ENCODE results near the gene GPBP1.
"Not testable (repeated sequence)": the region's sequence is repeated elsewhere in the genome, so short reads cannot be mapped to it uniquely, and the experiment has no call there.

Gene GPBP1

DNA sequence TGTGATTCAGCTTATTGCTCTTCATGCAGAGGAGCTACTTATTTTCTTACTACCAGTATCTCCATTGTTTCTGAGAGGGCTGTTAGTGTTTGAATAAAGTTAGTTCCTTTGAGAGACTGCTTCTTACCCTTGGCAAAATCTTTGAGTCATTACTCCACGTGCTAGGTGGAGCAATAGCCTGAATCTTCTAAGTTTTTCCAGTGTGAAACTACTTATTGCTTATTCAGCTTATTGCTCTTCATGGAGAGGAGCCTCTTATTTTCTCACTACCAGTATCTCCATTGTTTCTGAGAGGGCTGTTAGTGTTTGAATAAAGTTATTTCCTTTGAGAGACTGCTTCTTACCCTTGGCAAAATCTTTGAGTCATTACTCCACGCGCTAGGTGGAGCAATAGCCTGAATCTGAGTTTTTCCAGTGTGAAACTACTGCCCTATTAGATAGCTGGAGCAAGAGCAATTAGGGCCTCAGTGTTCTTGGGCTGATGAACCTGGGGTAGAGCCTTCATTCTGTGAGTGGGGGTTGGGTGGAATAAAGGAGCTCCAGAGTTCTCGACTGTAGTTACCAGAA, 41.9 kb downstream of the GPBP1 start:
- DNase-seq: no peak

DNA sequence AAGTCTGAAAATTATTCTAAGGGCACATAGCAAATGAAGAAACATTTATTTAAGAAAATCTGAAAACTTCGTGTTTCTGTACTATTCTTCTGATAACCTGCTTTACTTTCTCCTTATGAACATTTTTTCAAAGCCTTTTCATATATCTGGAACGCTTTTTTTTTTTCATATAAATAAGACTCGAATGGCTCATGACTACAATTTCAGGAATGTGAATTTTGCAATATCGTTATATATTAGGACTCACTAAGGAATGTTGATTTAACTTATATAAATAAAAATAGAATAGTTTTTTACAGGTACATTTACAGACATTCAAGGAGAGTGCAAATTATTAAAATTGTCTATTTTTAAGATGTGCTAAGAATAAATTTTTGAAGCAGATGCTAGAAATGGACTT, 42.9 kb downstream of the GPBP1 start:
- DNase-seq: no peak

DNA sequence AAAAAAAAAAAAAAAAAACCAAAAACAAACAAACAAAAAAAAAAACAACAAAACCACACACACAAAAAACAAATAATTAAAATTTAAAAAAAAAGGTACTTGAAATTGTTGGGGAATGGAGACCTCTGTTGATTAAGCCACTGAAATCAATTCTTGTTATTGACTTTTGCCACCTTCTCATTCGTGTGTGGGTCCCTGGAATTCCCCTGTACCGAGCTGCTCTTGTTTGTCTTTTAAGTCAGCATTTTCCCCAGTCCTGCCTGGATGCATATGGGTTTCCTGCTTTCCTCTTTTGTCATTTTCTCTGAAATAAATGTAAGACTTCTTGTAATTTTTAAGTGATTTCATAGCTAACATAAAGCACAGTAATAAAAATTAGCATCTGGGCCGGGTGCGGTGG, 45.5 kb downstream of the GPBP1 start:
- DNase-seq: no peak

- DNase-seq: no peak
These were observed 47.2 kb downstream of the GPBP1 start for GRCh38 chr5:57221049-57221568.

- DNase-seq: no peak
These were observed 51.7 kb downstream of the GPBP1 start for GRCh38 chr5:57225553-57225952.

DNA sequence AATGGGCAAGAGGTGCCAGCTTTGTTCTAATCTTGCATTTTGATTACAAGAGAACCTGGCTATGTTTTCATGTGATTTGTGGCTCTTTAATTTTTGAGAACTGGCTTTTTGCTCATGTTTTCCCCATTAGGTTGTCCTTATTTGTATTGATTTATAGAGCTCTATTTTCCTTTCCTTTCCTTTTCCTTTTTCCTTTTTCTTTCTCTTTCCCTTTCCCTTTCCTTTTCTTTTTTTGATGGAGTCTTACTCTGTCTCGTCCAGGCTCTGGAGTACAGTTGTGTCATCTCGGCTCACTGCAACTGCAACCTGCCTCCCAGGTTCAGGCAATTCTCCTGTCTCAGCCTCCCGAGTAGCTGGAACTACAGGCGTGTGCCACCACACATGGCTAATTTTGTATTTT, 55.5 kb downstream of the GPBP1 start:
- DNase-seq: no peak

DNA sequence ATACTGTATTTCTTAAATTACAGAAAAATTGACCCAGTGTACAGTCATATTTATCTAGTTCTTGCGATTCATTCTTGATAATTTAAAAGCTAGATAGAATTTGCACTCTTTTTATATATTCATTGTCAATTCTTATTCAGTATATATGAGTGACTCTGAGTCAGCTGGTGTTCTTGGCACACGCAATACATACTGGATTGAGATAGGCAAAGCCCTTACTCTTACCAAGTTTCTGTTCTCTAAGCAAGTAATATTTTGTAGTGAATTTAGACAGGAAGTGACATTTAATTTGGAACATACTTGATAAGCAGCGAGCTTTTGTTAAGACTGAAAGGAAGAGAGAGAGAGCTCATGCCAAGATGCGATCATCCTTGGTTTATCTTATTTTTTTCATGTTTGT, 57.7 kb downstream of the GPBP1 start:
- DNase-seq: no peak

DNA sequence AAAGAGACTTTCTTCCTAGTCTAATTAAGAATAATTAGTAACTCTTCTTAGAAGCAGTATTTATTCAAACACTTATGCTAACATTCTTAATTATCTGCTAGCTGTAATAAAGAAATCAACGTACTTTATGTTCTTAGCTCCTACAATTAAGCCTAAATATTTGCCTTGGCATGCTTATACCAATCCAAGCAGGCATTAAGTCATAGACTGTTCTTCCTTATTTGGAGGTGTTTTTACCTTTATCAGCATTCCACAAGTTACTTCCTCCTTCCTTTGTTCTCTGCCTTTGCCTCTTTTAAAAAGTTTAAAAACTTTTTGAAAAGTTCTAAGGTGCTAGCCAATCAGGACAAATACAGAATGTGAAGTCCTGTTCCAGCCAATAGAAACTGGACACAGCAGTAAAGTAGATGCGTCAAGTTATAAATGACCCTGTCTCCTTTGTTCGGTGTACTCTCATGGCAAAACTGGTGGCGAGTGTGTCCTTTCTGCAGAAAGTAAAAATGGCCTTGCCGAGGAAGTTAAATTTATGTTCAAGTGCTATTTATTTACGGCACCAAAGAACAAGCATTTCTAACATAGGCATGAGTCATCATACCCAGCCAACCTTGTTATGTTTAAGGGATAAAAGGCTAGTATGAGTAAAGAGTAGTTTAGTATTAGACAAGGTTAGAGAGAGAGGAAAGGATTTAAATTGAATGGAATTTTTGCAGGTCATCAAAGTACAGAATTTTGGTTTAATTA, 58.6 kb downstream of the GPBP1 start:
- DNase-seq: no peak

GRCh38 chr5:57243286-57244137, 69.7 kb downstream of the GPBP1 start:
- no peak for DNase-seq

DNA sequence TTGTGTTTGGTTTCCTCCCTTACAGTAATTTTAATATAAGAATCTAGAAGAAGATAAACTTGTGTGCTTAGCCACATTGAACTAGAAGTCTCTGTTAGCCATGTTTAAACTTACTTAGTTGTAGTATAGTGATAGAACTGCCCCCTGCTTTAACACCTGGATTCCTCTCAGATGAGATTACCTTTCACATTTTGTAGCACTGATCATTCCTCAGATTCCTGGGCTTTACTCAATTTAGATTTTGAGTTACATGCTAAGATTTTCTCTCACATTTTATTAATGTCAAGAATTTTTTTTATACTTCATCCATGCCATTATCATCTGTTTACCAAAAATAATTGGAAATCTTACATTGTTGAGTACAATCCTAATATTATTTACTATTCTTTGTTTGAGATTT, 70.5 kb downstream of the GPBP1 start:
- DNase-seq: no peak

DNA sequence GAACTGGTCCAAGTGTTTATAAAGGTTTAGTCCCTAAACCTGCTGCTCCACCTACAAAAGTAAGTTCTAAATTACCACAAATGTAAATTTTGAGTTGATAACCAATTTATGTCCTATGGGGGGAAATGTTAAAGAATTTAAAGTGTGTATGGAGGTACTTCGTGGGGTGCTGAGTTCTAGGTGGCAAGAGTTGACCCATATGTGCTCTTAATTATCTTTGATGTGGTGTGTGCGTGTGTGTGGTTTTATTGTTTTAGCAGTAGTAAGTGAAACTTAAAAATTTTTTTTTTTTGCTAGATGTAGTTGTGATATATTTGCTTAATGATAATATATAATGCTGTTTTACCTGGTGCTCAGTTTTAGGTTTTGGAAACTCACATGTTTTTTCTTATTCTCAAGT, 72.6 kb downstream of the GPBP1 start:
- no peak for DNase-seq

DNA sequence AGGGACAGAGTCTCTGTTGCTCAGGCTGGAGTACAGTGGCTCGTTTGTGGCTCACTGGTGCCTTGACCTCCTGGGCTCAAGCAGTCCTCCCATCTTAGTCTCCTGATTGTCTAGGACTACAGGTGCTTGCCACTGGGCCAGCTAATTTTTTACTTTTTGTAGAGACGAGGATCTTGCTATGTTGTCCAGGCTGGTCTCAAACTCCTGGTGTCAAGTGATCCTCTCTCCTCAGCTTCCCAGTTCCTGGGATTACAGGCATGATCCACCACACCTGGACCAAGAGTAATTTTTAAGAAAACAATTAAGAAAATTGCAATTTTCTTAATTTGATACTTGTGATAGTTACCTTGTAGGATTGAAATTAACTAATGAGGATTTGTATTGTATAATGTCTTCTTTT, 73.9 kb downstream of the GPBP1 start:
- no peak for DNase-seq

DNA sequence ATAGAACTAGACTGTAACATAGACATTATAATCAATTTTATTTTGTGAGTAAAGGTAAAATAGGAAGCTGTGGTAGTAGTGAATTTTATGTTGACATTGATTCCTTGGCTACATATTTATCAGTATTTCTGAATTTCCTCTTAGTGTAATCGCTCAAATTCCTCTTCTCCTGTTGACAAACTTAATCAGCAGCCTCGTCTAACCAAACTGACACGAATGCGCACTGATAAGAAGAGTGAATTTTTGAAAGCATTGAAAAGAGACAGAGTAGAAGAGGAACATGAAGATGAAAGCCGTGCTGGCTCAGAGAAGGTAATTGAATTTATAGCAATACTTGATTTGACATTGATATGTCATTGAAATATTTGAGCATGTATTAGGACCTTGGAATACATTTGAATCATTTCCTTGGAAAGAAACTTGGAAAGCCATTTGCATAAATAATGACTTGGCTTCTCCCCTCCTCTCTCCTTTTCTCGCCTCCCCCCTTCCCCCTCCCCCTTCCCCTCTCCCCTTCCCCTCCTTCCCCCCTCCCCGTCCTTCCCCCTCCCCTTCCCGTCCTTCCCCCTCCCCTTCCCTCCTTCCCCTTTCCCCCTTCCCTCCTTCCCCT, 75.5 kb downstream of the GPBP1 start:
- DNase-seq: no peak

DNA sequence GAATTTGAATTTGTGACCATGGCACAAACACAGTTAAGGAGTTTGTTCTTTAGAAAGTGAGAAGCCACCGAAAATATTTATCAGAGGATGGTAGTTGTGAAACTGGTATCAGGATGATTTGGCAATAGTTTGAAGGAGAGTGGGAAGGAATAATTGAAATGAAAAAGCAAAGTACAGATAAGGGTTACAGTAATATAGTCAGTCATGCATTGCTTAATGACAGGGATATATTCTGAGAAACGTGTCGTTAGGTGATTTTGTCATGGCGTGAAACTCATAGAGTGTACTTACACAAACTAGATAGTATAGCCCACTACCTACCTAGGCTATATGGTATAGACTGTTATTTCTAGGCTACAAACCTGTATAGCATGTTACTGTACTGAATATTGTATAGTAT, 84.2 kb downstream of the GPBP1 start:
- DNase-seq: no peak

GRCh38 chr5:57258943-57259342, 85.1 kb downstream of the GPBP1 start:
- no peak for DNase-seq

- no peak for DNase-seq
These were observed 85.8 kb downstream of the GPBP1 start for GRCh38 chr5:57259704-57260103.

- DNase-seq: no peak
These were observed 88.7 kb downstream of the GPBP1 start for GRCh38 chr5:57262541-57262940.

DNA sequence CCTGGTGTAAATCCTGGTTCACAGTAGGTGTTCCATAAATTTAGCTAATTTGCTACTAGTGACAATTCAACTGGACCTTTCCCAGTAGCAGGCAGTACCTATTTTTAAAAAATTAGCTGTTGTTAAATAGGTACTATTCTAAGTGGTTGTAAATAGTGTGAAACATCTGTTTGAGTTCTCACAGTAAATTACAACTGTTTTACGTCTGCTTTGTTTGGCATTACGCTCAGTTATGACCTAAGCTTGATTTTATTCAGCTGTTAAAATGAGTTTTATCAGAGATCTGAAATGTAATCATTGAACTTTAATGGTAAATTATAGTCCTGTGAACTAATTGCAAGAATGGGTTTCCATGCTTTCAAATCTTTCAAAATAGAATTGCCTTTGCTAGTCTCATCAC, 93.9 kb downstream of the GPBP1 start:
- DNase-seq: no peak

DNA sequence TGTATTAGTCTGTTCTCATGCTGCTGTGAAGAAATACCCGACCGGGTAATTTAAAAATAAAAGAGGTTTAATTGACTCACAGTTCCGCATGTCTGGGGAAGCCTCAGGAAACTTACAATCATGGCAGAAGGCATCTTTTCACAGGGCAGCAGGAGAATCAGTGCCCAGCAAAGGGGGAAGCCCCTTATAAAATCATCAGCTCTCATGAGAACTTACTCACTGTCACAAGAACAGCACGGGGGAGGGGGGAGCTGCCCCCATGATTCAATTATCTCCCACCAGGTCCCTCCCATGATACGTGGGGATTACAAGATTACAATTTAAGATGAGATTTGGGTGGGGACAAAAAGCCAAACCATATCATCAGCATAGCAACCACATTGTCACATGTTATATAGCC, 102.5 kb downstream of the GPBP1 start:
- DNase-seq: no peak

GRCh38 chr5:57277085-57277484, 103.2 kb downstream of the GPBP1 start:
- no peak for DNase-seq

DNA sequence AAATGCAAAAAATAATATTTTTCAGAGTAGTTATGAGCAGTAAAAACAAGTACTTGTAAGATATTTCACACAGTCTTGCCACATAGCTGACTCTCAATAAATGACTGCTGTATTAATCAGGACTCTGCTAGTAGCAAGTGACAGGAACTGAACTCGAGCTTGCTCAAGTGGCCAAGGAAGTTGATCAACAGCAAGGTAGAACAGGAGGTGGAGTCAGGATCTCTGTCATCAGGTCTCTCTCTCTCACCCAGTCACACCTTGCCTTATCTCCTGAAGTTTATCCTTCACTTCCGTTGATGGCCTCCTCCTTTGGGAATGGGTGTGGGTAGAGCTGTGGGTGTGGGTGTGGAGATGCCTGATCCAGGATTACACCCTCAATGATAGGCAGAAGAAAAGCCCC, 107.0 kb downstream of the GPBP1 start:
- no peak for DNase-seq

GRCh38 chr5:57285084-57285483, 111.2 kb downstream of the GPBP1 start:
- not testable (repeated sequence) for DNase-seq

DNA sequence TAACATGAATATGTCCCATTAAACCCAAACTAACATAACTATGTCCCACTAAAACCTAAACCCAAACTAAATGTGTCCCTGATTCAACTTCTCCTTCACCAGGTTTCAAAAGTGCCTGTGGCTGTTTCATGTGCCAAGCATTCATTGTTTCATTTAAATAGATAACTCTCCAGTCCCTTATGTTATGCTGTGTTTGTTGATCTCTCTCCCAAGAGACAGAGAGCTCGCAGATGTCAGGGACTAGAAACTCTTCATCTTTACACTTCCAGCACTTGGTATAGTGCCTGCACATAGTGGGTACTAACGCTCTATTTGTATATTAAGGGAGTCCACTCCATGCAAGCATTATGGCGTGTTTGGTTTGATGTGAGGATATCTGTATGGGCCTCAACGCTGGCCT, 118.0 kb downstream of the GPBP1 start:
- no peak for DNase-seq

- no peak for DNase-seq
These were observed 118.5 kb downstream of the GPBP1 start for GRCh38 chr5:57292336-57292735.
